ENCODE data around the gene TSPAN18. TPM values are rescaled to one million over a fixed set of nuclear protein-coding genes. Genes with fewer than 3 reads are reported as not detected.
A peak's percentile ranks its signal among the peaks of the same experiment; 100 is the strongest.

The TSPAN18 gene
- total RNA-seq, 1 donor from 2014 or later, result 38.4 TPM

DNA sequence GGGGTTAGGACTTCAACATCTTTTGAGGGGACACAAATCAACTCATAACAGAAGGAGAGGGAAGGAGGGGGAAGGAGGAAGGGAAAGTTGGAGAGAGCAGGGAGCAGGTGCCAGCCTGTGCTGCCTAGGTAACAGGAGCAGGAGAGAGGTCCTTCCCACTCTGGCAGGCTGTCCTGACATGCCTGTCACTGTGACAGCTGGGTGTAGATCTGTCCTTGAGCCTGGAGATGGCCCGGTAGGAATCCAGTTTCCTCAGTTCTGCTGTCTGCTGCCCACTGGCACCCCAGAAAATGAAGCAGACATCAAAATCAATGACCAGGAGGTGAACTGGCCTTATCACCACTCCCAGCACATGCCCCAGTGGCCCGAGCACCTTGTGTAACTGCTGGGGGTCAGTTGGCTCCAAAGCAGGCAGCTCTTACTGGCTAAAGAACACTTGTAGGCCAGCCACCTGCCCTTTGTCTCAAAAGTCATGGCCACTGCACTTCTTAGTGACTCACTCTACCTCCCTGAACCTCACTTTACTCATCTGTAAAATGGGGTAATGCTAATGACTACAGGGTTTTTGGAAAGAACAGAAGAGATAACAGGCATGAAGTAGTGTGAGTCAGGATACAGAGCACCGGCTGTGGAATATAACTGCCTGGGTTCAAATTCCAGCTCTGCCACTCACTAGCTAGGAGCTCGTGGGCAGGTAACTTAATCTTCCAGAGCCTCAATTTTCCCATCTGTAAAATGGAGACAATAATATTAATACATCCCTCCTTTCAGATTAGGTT, 8.0 kb upstream of the TSPAN18 start:
- Histone ChIP-seq H3K36me3 (no peaks in the 10 kb centered on the region), H3K27me3 (ENCODE audit: low read depth) (peaks cover 5% of the 10 kb centered on the region), H3K4me3 (no peak overlapping the region), H3K27ac (no peak overlapping the region), H3K4me1 (no peaks in the 10 kb centered on the region), H3K9me3 (no peaks in the 10 kb centered on the region)
- no peak for DNase-seq
- intact Hi-C loops (cut with DNase I), result no loop called here
- TF ChIP-seq, protein P1, sequence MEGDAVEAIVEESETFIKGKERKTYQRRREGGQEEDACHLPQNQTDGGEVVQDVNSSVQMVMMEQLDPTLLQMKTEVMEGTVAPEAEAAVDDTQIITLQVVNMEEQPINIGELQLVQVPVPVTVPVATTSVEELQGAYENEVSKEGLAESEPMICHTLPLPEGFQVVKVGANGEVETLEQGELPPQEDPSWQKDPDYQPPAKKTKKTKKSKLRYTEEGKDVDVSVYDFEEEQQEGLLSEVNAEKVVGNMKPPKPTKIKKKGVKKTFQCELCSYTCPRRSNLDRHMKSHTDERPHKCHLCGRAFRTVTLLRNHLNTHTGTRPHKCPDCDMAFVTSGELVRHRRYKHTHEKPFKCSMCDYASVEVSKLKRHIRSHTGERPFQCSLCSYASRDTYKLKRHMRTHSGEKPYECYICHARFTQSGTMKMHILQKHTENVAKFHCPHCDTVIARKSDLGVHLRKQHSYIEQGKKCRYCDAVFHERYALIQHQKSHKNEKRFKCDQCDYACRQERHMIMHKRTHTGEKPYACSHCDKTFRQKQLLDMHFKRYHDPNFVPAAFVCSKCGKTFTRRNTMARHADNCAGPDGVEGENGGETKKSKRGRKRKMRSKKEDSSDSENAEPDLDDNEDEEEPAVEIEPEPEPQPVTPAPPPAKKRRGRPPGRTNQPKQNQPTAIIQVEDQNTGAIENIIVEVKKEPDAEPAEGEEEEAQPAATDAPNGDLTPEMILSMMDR (IDR thresholded peaks at IDR 0.05), result no peak
- no peak for ATAC-seq

GRCh38 chr11:44725016-44725685, 1.6 kb upstream of the TSPAN18 start:
- Histone ChIP-seq H3K36me3 (no peaks in the 10 kb centered on the region), H3K27me3 (ENCODE audit: low read depth) (peaks cover 32% of the 10 kb centered on the region), H3K9me3 (no peaks in the 10 kb centered on the region), H3K27ac (no peak overlapping the region), H3K4me3 (no peak overlapping the region), H3K4me1 (peaks cover 37% of the 10 kb centered on the region)
- intact Hi-C loops (cut with DNase I), result no loop called here
- no peak for ATAC-seq
- no peak for DNase-seq
- TF ChIP-seq, protein P1 (IDR thresholded peaks at IDR 0.05), result no peak

DNA sequence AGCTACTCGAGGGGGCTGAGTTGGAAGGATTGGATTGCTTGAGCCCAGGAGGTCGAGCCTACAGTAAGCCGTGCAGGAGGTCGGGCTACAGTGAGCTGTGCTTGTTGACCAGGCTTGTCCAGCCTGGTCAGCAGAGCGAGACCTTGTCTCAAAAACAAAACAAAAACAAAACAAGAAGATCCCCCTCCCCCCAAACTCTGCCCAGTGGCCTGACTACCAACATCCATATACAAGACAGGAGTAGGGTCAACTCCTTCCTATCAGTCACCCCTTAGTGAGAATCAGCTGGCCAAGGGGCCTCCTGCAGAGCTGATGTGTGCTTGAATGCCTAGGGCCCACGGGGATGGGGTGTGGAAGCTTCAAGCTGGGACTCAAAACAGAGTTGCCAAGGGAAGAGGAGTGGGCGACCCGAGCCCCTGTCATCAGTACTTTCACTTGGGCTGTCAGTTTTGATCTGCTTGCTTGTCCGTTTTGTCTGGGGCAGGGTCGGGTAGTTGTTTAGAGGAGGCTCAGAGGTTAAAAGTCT, 942 bp upstream of the TSPAN18 start:
- intact Hi-C loops (cut with DNase I), result no loop called here

DNA sequence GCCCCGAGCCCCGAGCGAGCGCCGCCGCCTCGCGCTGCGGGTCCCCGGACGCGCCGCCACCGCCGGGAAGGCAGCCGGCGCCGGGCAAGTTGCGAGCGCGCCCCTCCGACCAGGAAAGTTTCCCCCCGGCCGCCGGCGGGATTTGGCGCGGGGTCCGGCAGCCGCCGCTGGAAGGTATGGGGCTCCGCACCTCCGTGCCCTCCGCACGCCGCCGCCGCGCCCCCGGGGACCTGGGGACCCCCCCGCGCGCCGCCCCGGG, 281 bp downstream of the TSPAN18 start:
- ATAC-seq (no peak), DNase-seq (no peak)
- no peaks in the 10 kb centered on the region for H3K9me3 ChIP-seq
- TF ChIP-seq, protein P1 (IDR thresholded peaks at IDR 0.05), result no peak
- intact Hi-C loops (cut with DNase I), result no loop called here
- peaks cover 43% of the 10 kb centered on the region for H3K4me1 ChIP-seq
- H3K4me3 ChIP-seq, result peak overlapping the region; percentile 68
- peak overlapping the region; percentile 68 for H3K27ac ChIP-seq
- H3K36me3 ChIP-seq, result no peaks in the 10 kb centered on the region
- H3K27me3 ChIP-seq (ENCODE audit: low read depth), result peaks cover 33% of the 10 kb centered on the region

More for the DNA sequence above, 942 bp upstream of the TSPAN18 start:
- Histone ChIP-seq H3K36me3 (no peaks in the 10 kb centered on the region), H3K27ac (peak overlapping the region; percentile 58), H3K9me3 (no peaks in the 10 kb centered on the region), H3K27me3 (ENCODE audit: low read depth) (peaks cover 33% of the 10 kb centered on the region), H3K4me3 (no peak overlapping the region), H3K4me1 (peaks cover 38% of the 10 kb centered on the region)
- ATAC-seq (no peak), DNase-seq (no peak)
- TF ChIP-seq, protein P1 (IDR thresholded peaks at IDR 0.05), result no peak

- peaks cover 43% of the 10 kb centered on the region for H3K4me1 ChIP-seq
Measured at GRCh38 chr11:44727373-44728287, 868 bp downstream of the TSPAN18 start.

More at GRCh38 chr11:44727373-44728287, 868 bp downstream of the TSPAN18 start:
- TF ChIP-seq, protein P1 (IDR thresholded peaks at IDR 0.05), result peak; percentile 94
- intact Hi-C loops (cut with DNase I), result no loop called here
- ATAC-seq (peak; percentile 90 to 91), DNase-seq (peak; percentile 83)
- Histone ChIP-seq H3K27ac (peak overlapping the region; percentile 68), H3K36me3 (no peaks in the 10 kb centered on the region), H3K9me3 (no peaks in the 10 kb centered on the region), H3K4me3 (peak overlapping the region; percentile 68), H3K27me3 (ENCODE audit: low read depth) (peaks cover 33% of the 10 kb centered on the region)

All from lower lobe of right lung (tissue), 2 donors.